Hepatocyte (in vitro differentiated cells): ENCODE data around the gene UBA6. TPM values are rescaled to one million over a fixed set of nuclear protein-coding genes. Genes with fewer than 3 reads are reported as not detected.

Experiments
- DNase-seq: peaks from one replicate; pipeline ENCODE4 v3.0.0-alpha.2; 2016; ENCODE audit warnings: low spot score
- H2AFZ ChIP-seq: fragments of 200-600 bp; sonication (generic); 2 replicates; pipeline ENCODE4 v1.6.0; 2016; ENCODE audit warnings: antibody characterized with exemption, mild to moderate bottlenecking
- H3K27ac ChIP-seq: fragments of 200-600 bp; sonication (generic); 2 replicates; pipeline ENCODE4 v1.5.1; 2016; ENCODE audit warnings: mild to moderate bottlenecking
- H3K27me3 ChIP-seq: fragments of 200-600 bp; sonication (generic); 2 replicates; pipeline ENCODE4 v1.6.1; 2016
- H3K36me3 ChIP-seq: fragments of 200-600 bp; sonication (generic); replicated peaks from 2 replicates; pipeline ENCODE4 v1.5.1; 2016; ENCODE audit warnings: low read depth; ENCODE audit not compliant: insufficient read depth
- H3K4me1 ChIP-seq: fragments of 200-600 bp; sonication (generic); 2 replicates; pipeline ENCODE4 v1.5.1; 2016; ENCODE audit warnings: mild to moderate bottlenecking, moderate library complexity; ENCODE audit not compliant: insufficient read depth
- H3K4me2 ChIP-seq: fragments of 200-600 bp; sonication (generic); 2 replicates; pipeline ENCODE4 v1.6.0; 2016
- H3K4me3 ChIP-seq: fragments of 200-600 bp; sonication (generic); 2 replicates; pipeline ENCODE4 v1.5.1; 2016; ENCODE audit warnings: mild to moderate bottlenecking
- H3K79me2 ChIP-seq: fragments of 200-600 bp; sonication (generic); 2 replicates; pipeline ENCODE4 v1.6.0; 2017; ENCODE audit warnings: mild to moderate bottlenecking
- H3K9me2 ChIP-seq: fragments of 200-600 bp; sonication (generic); replicated peaks from 2 replicates; pipeline ENCODE4 v1.6.0; 2017; ENCODE audit warnings: mild to moderate bottlenecking; ENCODE audit not compliant: insufficient read depth
- H3K9me3 ChIP-seq: fragments of 200-600 bp; sonication (generic); 2 replicates; pipeline ENCODE4 v1.5.1; 2016; ENCODE audit warnings: low read depth, mild to moderate bottlenecking
- H4K20me1 ChIP-seq: fragments of 200-600 bp; sonication (generic); 2 replicates; pipeline ENCODE4 v1.6.0; 2016; ENCODE audit warnings: mild to moderate bottlenecking; ENCODE audit not compliant: insufficient read depth, poor library complexity, severe bottlenecking
- EZH2 ChIP-seq: fragments of 200-600 bp; sonication (generic); IDR thresholded peaks from 2 replicates; pipeline ENCODE4 v1.6.1; 2016; ENCODE audit warnings: antibody characterized with exemption, mild to moderate bottlenecking, borderline replicate concordance
- EZH2phosphoT487 ChIP-seq: fragments of 200-600 bp; sonication (generic); IDR thresholded peaks from one replicate; pipeline ENCODE4 v1.6.1; 2018; ENCODE audit warnings: antibody characterized with exemption, mild to moderate bottlenecking, low read depth, moderate library complexity; ENCODE audit not compliant: unreplicated experiment, severe bottlenecking
- WGBS: methylation state at CpG from one replicate; pipeline ENCODE4 v1.1.6; 2016; ENCODE audit warnings: low lambda C conversion rate; ENCODE audit errors: missing lambda C conversion rate; 5-methylcytosine and 5-hydroxymethylcytosine counted together
- polyA plus RNA-seq: library from polyadenylated mRNA; unstranded; fragments of >200 nt; fragmentation: Nextera tagmentation; extraction: Ambion mirVana; gene quantifications from 2 replicates; pipeline ENCODE4 v1.2.1, GENCODE V29; 2016
- total RNA-seq: library from RNA; depleted of rRNA; stranded (reverse); fragments of >200 nt; gene quantifications from 2 replicates; pipeline ENCODE4 v1.2.3, GENCODE V29; 2014
- TF ChIP-seq, protein P1 (sequence below): fragments of 200-600 bp; sonication (generic); IDR thresholded peaks from 2 replicates; pipeline ENCODE4 v1.5.1; 2016; ENCODE audit warnings: antibody characterized with exemption, mild to moderate bottlenecking; ENCODE audit not compliant: poor library complexity

UBA6 gene
- total and polyA plus RNA-seq, 2 experiments from 2014 or later, result 15.8 to 123 TPM

DNA sequence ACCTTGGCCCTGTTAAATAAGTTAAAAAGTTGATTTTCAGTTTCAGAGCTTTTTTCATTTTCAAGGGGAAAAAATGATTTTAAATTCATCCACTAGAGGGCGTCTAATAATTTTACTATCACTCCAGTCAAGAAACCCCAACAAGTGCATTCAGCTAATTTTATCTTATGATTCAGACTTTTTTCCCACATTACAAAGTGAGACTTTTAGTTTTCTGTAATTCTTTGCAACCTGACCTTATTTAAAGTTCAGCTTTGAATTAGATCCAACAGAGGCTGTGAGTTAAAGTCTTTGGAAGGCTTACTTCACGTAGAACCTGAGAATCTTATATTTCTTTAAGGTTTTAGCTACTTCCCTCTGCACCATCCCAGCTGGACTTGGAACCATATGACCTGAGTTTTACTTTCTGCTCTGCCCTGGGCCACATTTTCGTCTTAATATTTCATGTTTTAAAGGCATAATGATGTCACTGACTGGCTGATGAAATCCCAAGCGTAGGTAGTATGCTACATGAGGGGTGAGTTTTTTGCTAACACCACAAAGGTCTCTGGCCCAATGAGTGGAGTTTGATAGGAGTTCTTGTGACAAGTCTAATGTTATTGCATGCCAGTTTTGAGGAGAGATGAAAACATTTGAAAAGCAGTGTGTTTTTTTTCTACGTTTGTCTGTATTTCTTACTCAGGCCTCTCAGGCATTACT is 46.0 kb upstream of the UBA6 start:
- TF ChIP-seq, protein P1, sequence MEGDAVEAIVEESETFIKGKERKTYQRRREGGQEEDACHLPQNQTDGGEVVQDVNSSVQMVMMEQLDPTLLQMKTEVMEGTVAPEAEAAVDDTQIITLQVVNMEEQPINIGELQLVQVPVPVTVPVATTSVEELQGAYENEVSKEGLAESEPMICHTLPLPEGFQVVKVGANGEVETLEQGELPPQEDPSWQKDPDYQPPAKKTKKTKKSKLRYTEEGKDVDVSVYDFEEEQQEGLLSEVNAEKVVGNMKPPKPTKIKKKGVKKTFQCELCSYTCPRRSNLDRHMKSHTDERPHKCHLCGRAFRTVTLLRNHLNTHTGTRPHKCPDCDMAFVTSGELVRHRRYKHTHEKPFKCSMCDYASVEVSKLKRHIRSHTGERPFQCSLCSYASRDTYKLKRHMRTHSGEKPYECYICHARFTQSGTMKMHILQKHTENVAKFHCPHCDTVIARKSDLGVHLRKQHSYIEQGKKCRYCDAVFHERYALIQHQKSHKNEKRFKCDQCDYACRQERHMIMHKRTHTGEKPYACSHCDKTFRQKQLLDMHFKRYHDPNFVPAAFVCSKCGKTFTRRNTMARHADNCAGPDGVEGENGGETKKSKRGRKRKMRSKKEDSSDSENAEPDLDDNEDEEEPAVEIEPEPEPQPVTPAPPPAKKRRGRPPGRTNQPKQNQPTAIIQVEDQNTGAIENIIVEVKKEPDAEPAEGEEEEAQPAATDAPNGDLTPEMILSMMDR, result peak; percentile 73
- TF ChIP-seq EZH2 (no peak), EZH2phosphoT487 (no peak)
- H3K79me2 ChIP-seq, result no peaks in the 10 kb centered on the region
- no peak overlapping the region for H3K27ac ChIP-seq
- no peak overlapping the region for H3K4me3 ChIP-seq
- 62% methylated on average over 5 of the region's 5 CpGs for WGBS
- H3K4me1 ChIP-seq, result peaks cover 3% of the 10 kb centered on the region
- peak; percentile 52 for DNase-seq
- H3K4me2 ChIP-seq, result no peak overlapping the region
- no peaks in the 10 kb centered on the region for H3K9me2 ChIP-seq
- no peaks in the 10 kb centered on the region for H3K27me3 ChIP-seq
- no peak overlapping the region for H2AFZ ChIP-seq
- H3K36me3 ChIP-seq, result no peaks in the 10 kb centered on the region
- H4K20me1 ChIP-seq, result no peaks in the 10 kb centered on the region
- H3K9me3 ChIP-seq, result no peaks in the 10 kb centered on the region

DNA sequence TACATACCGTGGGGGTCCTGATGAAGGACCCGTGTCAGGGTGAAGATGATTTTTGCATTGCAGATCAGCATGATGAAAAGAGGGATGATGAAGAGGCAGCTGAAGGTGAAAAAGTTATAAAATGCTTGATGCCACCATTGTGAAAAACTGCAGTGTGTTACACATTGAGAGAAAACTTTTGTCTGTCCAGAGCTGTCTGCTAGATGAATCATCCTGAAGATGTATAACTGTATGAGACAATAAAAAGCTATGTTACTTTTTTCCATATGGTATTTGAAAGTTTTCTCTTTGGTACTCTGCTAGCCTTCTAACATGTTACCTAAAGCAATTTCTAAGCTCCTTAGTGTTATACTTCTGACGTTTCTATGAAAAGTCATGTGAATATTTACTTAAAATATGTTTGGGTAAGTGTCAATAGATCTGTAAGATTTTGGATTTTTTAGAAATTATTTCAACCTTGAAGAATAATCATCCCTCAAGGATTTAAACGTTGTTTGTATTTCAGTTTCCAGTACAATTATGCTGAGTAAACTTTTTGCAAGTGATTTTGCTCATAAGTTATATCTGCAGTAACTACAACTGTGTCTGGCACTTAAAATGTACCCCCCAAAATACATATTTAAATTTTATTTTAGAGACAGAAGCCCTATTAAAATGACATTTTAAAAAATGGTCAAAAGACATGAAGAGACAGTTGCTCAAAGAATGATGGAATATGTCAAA is 43.8 kb upstream of the UBA6 start:
- no peaks in the 10 kb centered on the region for H3K9me2 ChIP-seq
- TF ChIP-seq, protein P1, result no peak
- TF ChIP-seq EZH2, result no peak
- TF ChIP-seq EZH2phosphoT487, result no peak
- H3K9me3 ChIP-seq, result no peaks in the 10 kb centered on the region
- no peaks in the 10 kb centered on the region for H3K27me3 ChIP-seq
- H3K4me3 ChIP-seq, result no peak overlapping the region
- no peak overlapping the region for H2AFZ ChIP-seq
- DNase-seq, result no peak
- H4K20me1 ChIP-seq, result no peaks in the 10 kb centered on the region
- no peaks in the 10 kb centered on the region for H3K79me2 ChIP-seq
- H3K36me3 ChIP-seq, result no peaks in the 10 kb centered on the region
- H3K27ac ChIP-seq, result no peak overlapping the region
- H3K4me1 ChIP-seq, result peaks cover 3% of the 10 kb centered on the region
- WGBS, result 78% methylated on average over 4 of the region's 4 CpGs
- no peak overlapping the region for H3K4me2 ChIP-seq

DNA sequence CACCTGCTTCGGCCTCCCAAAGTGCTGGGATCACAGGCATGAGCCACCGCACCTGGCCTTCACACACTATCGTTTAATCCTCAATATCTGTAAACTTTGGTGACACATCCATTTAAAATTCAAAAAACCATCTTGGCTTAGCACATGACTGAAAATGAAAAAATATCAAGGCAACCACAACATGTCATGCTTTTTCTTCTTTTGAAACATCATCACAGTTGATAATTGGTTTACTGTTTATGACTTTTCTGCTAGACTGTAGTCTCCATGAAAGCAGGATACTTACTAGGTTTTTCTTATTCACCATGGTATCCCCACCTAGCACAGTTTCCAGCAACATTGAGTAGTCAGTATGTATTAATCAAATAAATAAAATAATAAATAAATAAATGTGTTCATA is 42.2 kb upstream of the UBA6 start:
- DNase-seq, result no peak
- Histone ChIP-seq H3K36me3 (no peaks in the 10 kb centered on the region), H3K4me2 (no peak overlapping the region), H3K79me2 (no peaks in the 10 kb centered on the region), H2AFZ (no peak overlapping the region), H3K4me3 (no peak overlapping the region), H3K27me3 (no peaks in the 10 kb centered on the region), H4K20me1 (no peaks in the 10 kb centered on the region), H3K27ac (no peak overlapping the region), H3K9me2 (no peaks in the 10 kb centered on the region), H3K4me1 (no peaks in the 10 kb centered on the region), H3K9me3 (no peaks in the 10 kb centered on the region)
- TF ChIP-seq EZH2, result no peak
- TF ChIP-seq EZH2phosphoT487, result no peak
- TF ChIP-seq, protein P1, result no peak
- WGBS, result 95% methylated on average over 3 of the region's 3 CpGs
